ENCODE data around the gene TMCC2.

Gene TMCC2

DNA sequence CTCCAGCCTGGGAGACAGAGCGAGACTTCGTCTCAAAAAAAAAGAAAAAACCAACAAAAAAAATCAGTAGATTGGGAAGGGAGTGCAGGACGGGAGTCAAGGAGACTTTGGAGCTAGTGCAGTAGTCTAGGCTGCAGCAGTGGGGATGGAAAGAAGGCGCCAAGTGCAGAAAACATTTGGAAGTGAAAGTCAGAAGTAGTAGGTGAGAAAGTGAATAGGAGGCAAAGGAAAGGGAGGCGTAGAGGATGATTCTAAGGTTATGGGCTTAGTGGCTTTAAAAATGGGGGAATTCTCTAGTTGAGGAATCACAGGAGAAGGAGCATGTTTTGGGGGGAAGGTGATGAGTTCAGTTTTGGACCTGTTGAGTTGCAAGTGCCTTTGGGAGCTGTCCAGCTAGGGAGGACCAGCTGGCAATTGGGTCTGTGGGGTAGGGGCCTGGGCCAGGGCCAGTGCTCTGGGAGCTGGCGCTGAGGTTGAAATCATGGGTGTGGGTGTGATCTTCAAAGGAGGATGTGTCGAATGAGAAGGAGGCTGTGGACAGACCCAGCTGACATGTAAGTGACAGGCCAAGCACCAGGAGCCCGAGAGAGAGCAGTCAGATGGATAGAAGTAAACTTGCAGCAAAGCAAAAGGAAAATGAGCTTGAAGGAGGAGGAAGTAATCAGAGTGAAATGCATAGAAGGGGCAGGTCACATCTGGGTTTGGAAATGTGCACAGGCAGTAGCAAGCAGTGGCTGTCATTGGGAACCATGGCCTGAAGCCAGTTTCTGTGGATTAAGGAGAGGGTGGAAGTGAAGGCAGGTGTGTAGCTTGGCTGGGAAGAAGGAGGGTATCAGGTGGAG, 15.8 kb downstream of the TMCC2 start:
- TF ChIP-seq EGR1 (IDR thresholded peaks at IDR 0.05) = no peak
- TF ChIP-seq, protein P1, sequence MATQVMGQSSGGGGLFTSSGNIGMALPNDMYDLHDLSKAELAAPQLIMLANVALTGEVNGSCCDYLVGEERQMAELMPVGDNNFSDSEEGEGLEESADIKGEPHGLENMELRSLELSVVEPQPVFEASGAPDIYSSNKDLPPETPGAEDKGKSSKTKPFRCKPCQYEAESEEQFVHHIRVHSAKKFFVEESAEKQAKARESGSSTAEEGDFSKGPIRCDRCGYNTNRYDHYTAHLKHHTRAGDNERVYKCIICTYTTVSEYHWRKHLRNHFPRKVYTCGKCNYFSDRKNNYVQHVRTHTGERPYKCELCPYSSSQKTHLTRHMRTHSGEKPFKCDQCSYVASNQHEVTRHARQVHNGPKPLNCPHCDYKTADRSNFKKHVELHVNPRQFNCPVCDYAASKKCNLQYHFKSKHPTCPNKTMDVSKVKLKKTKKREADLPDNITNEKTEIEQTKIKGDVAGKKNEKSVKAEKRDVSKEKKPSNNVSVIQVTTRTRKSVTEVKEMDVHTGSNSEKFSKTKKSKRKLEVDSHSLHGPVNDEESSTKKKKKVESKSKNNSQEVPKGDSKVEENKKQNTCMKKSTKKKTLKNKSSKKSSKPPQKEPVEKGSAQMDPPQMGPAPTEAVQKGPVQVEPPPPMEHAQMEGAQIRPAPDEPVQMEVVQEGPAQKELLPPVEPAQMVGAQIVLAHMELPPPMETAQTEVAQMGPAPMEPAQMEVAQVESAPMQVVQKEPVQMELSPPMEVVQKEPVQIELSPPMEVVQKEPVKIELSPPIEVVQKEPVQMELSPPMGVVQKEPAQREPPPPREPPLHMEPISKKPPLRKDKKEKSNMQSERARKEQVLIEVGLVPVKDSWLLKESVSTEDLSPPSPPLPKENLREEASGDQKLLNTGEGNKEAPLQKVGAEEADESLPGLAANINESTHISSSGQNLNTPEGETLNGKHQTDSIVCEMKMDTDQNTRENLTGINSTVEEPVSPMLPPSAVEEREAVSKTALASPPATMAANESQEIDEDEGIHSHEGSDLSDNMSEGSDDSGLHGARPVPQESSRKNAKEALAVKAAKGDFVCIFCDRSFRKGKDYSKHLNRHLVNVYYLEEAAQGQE (IDR thresholded peaks at IDR 0.05; ENCODE audit: low read depth) = peak; percentile 57; the same call in 1 of the 2 replicates

DNA sequence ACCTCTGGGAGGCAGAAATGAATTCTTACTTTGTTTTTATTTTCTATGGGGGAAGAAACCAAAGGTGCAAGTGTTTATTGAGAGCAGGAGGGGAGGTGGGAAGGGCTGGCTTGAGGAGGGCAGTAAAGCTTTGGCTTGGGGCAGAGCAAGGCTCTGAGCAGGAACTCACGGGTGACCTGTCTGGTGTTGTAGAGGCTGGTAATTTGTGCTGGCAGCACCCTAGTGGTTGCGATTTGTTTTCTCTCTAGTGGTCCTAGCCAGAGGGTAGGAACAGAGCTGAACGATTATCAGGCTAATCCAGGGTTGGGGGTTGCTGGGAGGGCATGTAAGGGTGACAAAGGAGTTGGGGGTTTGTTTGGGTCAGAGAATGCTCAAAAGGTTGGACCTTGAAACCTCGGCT, 16.6 kb downstream of the TMCC2 start:
- TF ChIP-seq CEBPB (IDR thresholded peaks at IDR 0.05) (no peak), ZBTB7A (IDR thresholded peaks at IDR 0.05; ENCODE audit: low read depth) (no peak), TEAD4 (IDR thresholded peaks at IDR 0.05) (no peak), NFIC (IDR thresholded peaks at IDR 0.05) (no peak), EGR1 (IDR thresholded peaks at IDR 0.05) (no peak), TAF1 (IDR thresholded peaks at IDR 0.05; ENCODE audit: low read depth) (no peak), YY1 (IDR thresholded peaks at IDR 0.05; ENCODE audit: low read depth) (no peak), FOXM1 (IDR thresholded peaks at IDR 0.05; ENCODE audit: borderline replicate concordance, low read depth) (no peak)
- TF ChIP-seq, protein P2, sequence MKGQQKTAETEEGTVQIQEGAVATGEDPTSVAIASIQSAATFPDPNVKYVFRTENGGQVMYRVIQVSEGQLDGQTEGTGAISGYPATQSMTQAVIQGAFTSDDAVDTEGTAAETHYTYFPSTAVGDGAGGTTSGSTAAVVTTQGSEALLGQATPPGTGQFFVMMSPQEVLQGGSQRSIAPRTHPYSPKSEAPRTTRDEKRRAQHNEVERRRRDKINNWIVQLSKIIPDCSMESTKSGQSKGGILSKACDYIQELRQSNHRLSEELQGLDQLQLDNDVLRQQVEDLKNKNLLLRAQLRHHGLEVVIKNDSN (IDR thresholded peaks at IDR 0.05) = no peak
- TF ChIP-seq, protein P1 (IDR thresholded peaks at IDR 0.05; ENCODE audit: low read depth) = no peak
- TF ChIP-seq, protein P3, sequence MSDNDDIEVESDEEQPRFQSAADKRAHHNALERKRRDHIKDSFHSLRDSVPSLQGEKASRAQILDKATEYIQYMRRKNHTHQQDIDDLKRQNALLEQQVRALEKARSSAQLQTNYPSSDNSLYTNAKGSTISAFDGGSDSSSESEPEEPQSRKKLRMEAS (IDR thresholded peaks at IDR 0.05) = no peak

DNA sequence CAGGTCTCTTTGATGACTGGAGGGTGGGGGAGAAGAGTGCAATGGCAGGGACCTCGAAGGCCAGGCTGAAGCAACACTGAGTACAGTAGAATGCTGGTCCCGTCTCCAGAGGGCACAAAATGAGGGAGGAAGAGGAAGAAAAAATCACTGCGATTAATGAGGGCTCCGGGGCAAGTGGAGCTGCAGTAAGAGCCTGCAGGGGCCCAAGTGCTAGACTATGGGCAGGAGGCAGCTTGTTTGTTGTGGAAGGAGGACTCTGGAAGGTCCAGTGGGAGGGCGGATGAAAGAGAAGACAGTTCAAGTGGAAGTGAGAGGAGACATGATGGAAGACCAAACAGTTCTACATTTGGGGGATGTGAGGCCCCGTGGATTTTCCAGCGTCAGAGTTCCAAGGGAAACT, 17.4 kb downstream of the TMCC2 start:
- no peak for TF ChIP-seq NFIC (IDR thresholded peaks at IDR 0.05)
- no peak for TF ChIP-seq ZBTB7A (IDR thresholded peaks at IDR 0.05; ENCODE audit: low read depth)
- no peak for TF ChIP-seq FOXM1 (IDR thresholded peaks at IDR 0.05; ENCODE audit: borderline replicate concordance, low read depth)
- TF ChIP-seq YY1 (IDR thresholded peaks at IDR 0.05; ENCODE audit: low read depth) = no peak
- no peak for TF ChIP-seq EGR1 (IDR thresholded peaks at IDR 0.05)
- TF ChIP-seq TAF1 (IDR thresholded peaks at IDR 0.05; ENCODE audit: low read depth) = no peak
- TF ChIP-seq CREB1 (IDR thresholded peaks at IDR 0.05; ENCODE audit: low read depth) = no peak
- TF ChIP-seq TCF12 (IDR thresholded peaks at IDR 0.05; ENCODE audit: low read depth) = no peak
- TF ChIP-seq CEBPB (IDR thresholded peaks at IDR 0.05) = no peak
- TF ChIP-seq, protein P1 (IDR thresholded peaks at IDR 0.05; ENCODE audit: low read depth) = no peak
- TF ChIP-seq, protein P2 (IDR thresholded peaks at IDR 0.05) = no peak

DNA sequence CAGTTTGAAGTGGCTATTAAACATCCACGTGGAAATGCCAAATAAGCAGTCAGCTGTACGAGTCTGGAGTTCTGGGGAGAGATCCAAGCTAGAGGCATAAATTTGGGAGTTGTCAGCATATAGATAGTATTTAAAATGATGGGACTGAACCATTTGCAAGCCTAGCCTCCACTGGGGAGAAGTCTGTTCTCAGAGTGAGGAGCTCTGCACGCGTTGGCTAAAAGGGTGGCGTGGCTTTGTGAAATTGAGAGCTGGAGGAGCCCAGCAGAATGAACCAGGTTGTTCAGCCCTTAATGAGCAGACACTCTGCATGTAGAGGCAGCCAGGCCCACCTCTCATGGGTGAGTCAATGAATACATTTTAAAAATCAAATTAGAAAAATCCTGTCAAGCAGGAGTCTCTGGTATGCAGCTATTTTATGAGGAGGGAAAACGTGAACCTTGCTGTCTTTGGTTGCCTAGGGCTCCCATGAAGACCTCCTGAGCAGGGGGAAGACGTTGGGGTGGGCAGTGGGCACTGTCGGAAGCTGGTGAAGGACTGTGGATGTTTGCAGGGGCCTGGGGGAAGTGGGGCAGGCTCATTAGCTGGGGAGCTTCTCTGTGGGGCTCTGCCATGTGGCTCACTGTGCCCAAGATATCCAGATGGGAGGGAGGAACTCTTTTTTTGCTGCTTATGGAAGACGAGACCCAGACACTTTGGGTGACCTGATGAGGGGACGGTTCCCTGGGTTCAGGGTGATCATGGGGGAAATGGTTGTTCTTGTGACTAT, 18.8 kb downstream of the TMCC2 start:
- TF ChIP-seq TCF12 (IDR thresholded peaks at IDR 0.05; ENCODE audit: low read depth) (no peak), EP300 (IDR thresholded peaks at IDR 0.05; ENCODE audit: borderline replicate concordance) (no peak), EGR1 (IDR thresholded peaks at IDR 0.05) (no peak), TEAD4 (IDR thresholded peaks at IDR 0.05) (no peak), FOXM1 (IDR thresholded peaks at IDR 0.05; ENCODE audit: borderline replicate concordance, low read depth) (no peak), RAD21 (IDR thresholded peaks at IDR 0.05; ENCODE audit: low read depth) (no peak), CEBPB (IDR thresholded peaks at IDR 0.05) (no peak), CREB1 (IDR thresholded peaks at IDR 0.05; ENCODE audit: low read depth) (no peak), TAF1 (IDR thresholded peaks at IDR 0.05; ENCODE audit: low read depth) (no peak), NFIC (IDR thresholded peaks at IDR 0.05) (no peak), YY1 (IDR thresholded peaks at IDR 0.05; ENCODE audit: low read depth) (no peak), ZBTB7A (IDR thresholded peaks at IDR 0.05; ENCODE audit: low read depth) (no peak)
- TF ChIP-seq, protein P1 (IDR thresholded peaks at IDR 0.05; ENCODE audit: low read depth) = no peak
- TF ChIP-seq, protein P3 (IDR thresholded peaks at IDR 0.05) = no peak
- TF ChIP-seq, protein P2 (IDR thresholded peaks at IDR 0.05) = no peak

Data from Ishikawa (cell line).